Endodermal cell (in vitro differentiated cells): ENCODE results near the gene CRB2. TPM values are rescaled to one million over a fixed set of nuclear protein-coding genes. Genes with fewer than 3 reads are reported as not detected.
A peak's percentile ranks its signal among the peaks of the same experiment; 100 is the strongest.
"Not testable (repeated sequence)": the region's sequence is repeated elsewhere in the genome, so short reads cannot be mapped to it uniquely, and the experiment has no call there.

Source experiments
- DNase-seq: peaks from one replicate; pipeline ENCODE4 v3.0.0-alpha.2; 2017
- H3K27ac ChIP-seq: 2 replicates; pipeline ENCODE4 v1.5.1; 2013; ENCODE audit warnings: mild to moderate bottlenecking, low read depth, low read length, moderate library complexity
- H3K27me3 ChIP-seq: 2 replicates; pipeline ENCODE4 v1.6.1; 2013; ENCODE audit warnings: mild to moderate bottlenecking, low read length, moderate library complexity; ENCODE audit not compliant: insufficient read depth, control insufficient read depth, poor library complexity, severe bottlenecking
- H3K36me3 ChIP-seq: 2 replicates; pipeline ENCODE4 v1.7.0; 2013; ENCODE audit warnings: mild to moderate bottlenecking, low read length, moderate library complexity; ENCODE audit not compliant: control insufficient read depth, insufficient read depth
- H3K4me1 ChIP-seq: one replicate; pipeline ENCODE4 v1.7.0; 2013; ENCODE audit warnings: low read length; ENCODE audit not compliant: control insufficient read depth, insufficient read depth
- H3K4me3 ChIP-seq: 2 replicates; pipeline ENCODE4 v1.5.1; 2013; ENCODE audit warnings: mild to moderate bottlenecking, low read length, moderate library complexity
- H3K9ac ChIP-seq: 2 replicates; pipeline ENCODE4 v1.6.1; 2013; ENCODE audit warnings: mild to moderate bottlenecking, low read length, moderate library complexity; ENCODE audit not compliant: poor library complexity, severe bottlenecking; ENCODE audit errors: extremely low read depth
- H3K9me3 ChIP-seq: 2 replicates; pipeline ENCODE4 v1.6.1; 2013; ENCODE audit warnings: mild to moderate bottlenecking, low read length, moderate library complexity; ENCODE audit not compliant: control insufficient read depth
- H3K27ac Mint-ChIP-seq: 2 replicates; pipeline ENCODE4 v1.8.0; 2020; ENCODE audit warnings: mixed read lengths
- H3K27me3 Mint-ChIP-seq: 2 replicates; pipeline ENCODE4 v1.8.0; 2021; ENCODE audit warnings: mild to moderate bottlenecking, mixed read lengths; ENCODE audit not compliant: insufficient read depth
- H3K36me3 Mint-ChIP-seq: 2 replicates; pipeline ENCODE4 v1.8.0; 2020; ENCODE audit warnings: low read depth, mixed read lengths
- H3K4me1 Mint-ChIP-seq: 2 replicates; pipeline ENCODE4 v1.8.0; 2020; ENCODE audit warnings: mixed read lengths
- H3K4me3 Mint-ChIP-seq: 2 replicates; pipeline ENCODE4 v1.8.0; 2020; ENCODE audit warnings: mild to moderate bottlenecking, moderate library complexity, mixed read lengths
- H3K9me3 Mint-ChIP-seq: 2 replicates; pipeline ENCODE4 v1.8.0; 2020; ENCODE audit warnings: mild to moderate bottlenecking, mixed read lengths
- CTCF ChIP-seq: fragments of 200-600 bp; sonication (generic); conservative IDR thresholded peaks from 2 replicates; pipeline ENCODE4 v1.5.0; 2021; ENCODE audit warnings: antibody characterized with exemption, mild to moderate bottlenecking
- WGBS, 2 experiments: methylation state at CpG; one replicate each; pipeline versions ENCODE4 v1.1.5 to v1.1.7; 2013; ENCODE audit warnings: missing lambda C conversion rate in 2 of 2, mixed read lengths in 1 of 2; ENCODE audit not compliant: insufficient coverage in 1 of 2, insufficient read length in 1 of 2; 5-methylcytosine and 5-hydroxymethylcytosine counted together
- total RNA-seq, 2 donors: library from RNA; stranded (reverse); fragmentation: NEBNext Ultra II Directional in 1 of 2; extraction: Animal tissue kit (Norgen Biotek cat#: 25700) in 1 of 2; gene quantifications; 2 replicates in 1 of 2; 3 replicates in 1 of 2; pipeline ENCODE4 v1.2.1, GENCODE V29; 2021

CRB2 gene
- total RNA-seq, 2 donors from 2014 or later: 0.75 to 2.0 TPM

- Histone ChIP-seq H3K36me3 (no peaks in the 10 kb centered on the region), H3K9ac (no peak overlapping the region), H3K9me3 (no peaks in the 10 kb centered on the region), H3K27me3 (no peaks in the 10 kb centered on the region), H3K4me1 (no peaks in the 10 kb centered on the region), H3K4me3 (no peak overlapping the region), H3K27ac (no peak overlapping the region)
- Mint-ChIP-seq H3K9me3 (no peaks in the 10 kb centered on the region), H3K4me1 (peaks cover 11% of the 10 kb centered on the region), H3K36me3 (no peaks in the 10 kb centered on the region), H3K4me3 (no peak overlapping the region), H3K27me3 (no peaks in the 10 kb centered on the region), H3K27ac (no peak overlapping the region)
- no peak for TF ChIP-seq CTCF
- WGBS, 2 experiments: 90 to 94% methylated on average over 6 to 8 of the region's 8 CpGs
- no peak for DNase-seq
Observed at GRCh38 chr9:123327697-123328100, 28.3 kb upstream of the CRB2 start.

DNA sequence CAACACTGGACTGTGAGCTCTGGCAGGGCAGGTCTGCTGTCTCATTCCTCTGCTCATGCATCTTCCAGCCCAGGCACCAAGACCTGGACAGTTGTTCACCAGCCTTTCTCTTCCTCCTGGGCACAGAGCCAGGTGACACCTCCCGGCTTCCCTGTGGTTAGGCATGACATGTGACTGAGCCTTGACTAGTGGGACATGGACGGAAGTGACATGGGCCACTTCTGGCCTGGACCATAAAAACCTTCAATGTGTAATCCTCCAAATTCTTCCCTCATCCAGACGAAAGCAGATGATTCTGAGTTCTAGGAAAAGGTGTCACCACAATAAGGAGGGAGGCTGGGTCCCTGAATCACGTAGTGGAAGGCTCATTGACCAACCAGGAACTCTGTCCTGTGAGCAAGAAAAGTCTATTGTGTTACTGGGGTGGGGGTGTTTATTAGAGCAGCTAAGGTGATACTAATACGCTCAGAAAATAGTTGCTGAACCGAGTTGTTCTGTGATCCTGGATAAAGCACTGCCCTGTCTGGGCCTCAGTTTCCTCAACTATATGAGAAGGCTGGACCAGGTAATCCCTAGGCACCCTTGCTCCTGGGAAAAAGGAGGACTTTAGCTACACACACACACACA lies 26.6 kb upstream of the CRB2 start:
- Histone ChIP-seq H3K27ac (no peak overlapping the region), H3K4me1 (no peaks in the 10 kb centered on the region), H3K9me3 (no peaks in the 10 kb centered on the region), H3K4me3 (no peak overlapping the region), H3K36me3 (no peaks in the 10 kb centered on the region), H3K27me3 (no peaks in the 10 kb centered on the region), H3K9ac (no peak overlapping the region)
- Mint-ChIP-seq H3K4me3 (no peak overlapping the region), H3K36me3 (no peaks in the 10 kb centered on the region), H3K9me3 (no peaks in the 10 kb centered on the region), H3K27me3 (no peaks in the 10 kb centered on the region), H3K27ac (no peak overlapping the region), H3K4me1 (peaks cover 6% of the 10 kb centered on the region)
- no peak for TF ChIP-seq CTCF
- DNase-seq: no peak
- WGBS, 2 experiments: 92 to 93% methylated on average over 2 to 6 of the region's 6 CpGs

DNA sequence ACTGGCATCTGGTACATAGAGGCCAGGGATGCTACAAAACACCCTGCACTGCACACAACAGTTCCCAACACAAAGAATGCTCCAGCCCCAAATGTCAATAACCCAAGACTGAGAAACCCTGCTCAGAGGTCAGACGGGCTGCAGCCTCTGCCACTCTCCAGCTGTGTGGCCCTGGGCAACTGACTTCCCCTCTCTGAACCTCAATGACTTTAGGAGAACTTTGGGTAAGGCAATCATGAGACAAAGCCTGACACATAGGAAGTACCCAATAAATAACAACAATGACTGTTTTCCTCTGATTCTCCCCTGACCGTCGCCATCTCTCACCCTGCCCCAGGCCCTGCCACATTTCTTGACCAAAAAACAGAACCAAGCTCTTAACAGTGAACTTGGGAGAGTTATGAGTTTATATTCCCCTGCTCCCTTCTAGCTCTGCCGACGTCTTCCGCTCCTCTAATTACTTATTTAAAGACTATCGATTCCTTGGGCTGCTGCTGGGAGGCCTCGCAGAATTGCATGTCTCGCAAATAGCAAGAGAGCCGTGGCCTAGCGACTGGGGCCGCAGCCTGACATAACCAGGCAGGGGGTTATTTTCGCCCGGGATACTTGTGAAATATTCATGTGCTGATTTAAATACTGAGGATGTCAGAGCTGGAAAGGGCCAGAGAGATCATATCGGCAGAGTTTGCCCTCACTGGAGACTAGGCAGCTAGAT lies 24.5 kb upstream of the CRB2 start:
- H3K4me3 Mint-ChIP-seq: no peak overlapping the region
- H3K36me3 Mint-ChIP-seq: no peaks in the 10 kb centered on the region
- 78 to 83% methylated on average over 12 to 15 of the region's 15 CpGs for WGBS, 2 experiments
- no peaks in the 10 kb centered on the region for H3K27me3 Mint-ChIP-seq
- H3K9me3 ChIP-seq: no peaks in the 10 kb centered on the region
- no peaks in the 10 kb centered on the region for H3K4me1 ChIP-seq
- no peak for TF ChIP-seq CTCF
- H3K4me3 ChIP-seq: no peak overlapping the region
- DNase-seq: no peak
- no peaks in the 10 kb centered on the region for H3K27me3 ChIP-seq
- H3K4me1 Mint-ChIP-seq: peaks cover 17% of the 10 kb centered on the region
- H3K9me3 Mint-ChIP-seq: no peaks in the 10 kb centered on the region
- no peaks in the 10 kb centered on the region for H3K36me3 ChIP-seq
- H3K9ac ChIP-seq: no peak overlapping the region
- H3K27ac ChIP-seq: peak overlapping the region; percentile 65
- H3K27ac Mint-ChIP-seq: no peak overlapping the region

GRCh38 chr9:123333058-123333669 lies 22.8 kb upstream of the CRB2 start:
- not testable (repeated sequence) for H3K27ac ChIP-seq, H3K9me3 ChIP-seq, H3K36me3 ChIP-seq, H3K36me3 Mint-ChIP-seq, H3K4me3 Mint-ChIP-seq, H3K4me1 ChIP-seq, H3K27me3 Mint-ChIP-seq, H3K27me3 ChIP-seq, H3K9ac ChIP-seq, DNase-seq, H3K4me3 ChIP-seq, H3K27ac Mint-ChIP-seq, H3K9me3 Mint-ChIP-seq
- WGBS, 2 experiments: 87 to 97% methylated on average over 5 to 8 of the region's 8 CpGs
- H3K4me1 Mint-ChIP-seq: peaks cover 18% of the 10 kb centered on the region
